GM12878 (cell line): ENCODE results near the gene IGIP. TPM values are rescaled to one million over a fixed set of nuclear protein-coding genes. Genes with fewer than 3 reads are reported as not detected.

ENCODE experiments used
- ATAC-seq: fragments of 200-7000 bp; cut with Tn5 transposase; 3 replicates; pipeline ENCODE4 v1.9.1; 2020; ENCODE audit warnings: mild to moderate bottlenecking, moderate library complexity
- BruUV-seq: library from RNA; stranded (reverse); fragments of 400-500 nt; replicated peaks from 2 replicates; lab custom pipeline; 2021; lab: Mats Ljungman, UMichigan
- CTCF ChIA-PET: fragments of 300-600 bp; sonication (Branson Sonifier 250); formaldehyde crosslinking; extraction: SDS; loops from one replicate; lab custom pipeline; 2021; ENCODE audit warnings: inconsistent platforms; lab: Yijun Ruan, JAX
- POLR2A ChIA-PET: fragments of 350-600 bp; formaldehyde crosslinking; extraction: SDS; loops from one replicate; lab custom pipeline; 2021; ENCODE audit warnings: inconsistent platforms; lab: Charles Lee
- RAD21 ChIA-PET: fragments of 300-600 bp; sonication (Branson Sonifier 250); formaldehyde crosslinking; loops from one replicate; lab custom pipeline; 2023; ENCODE audit warnings: antibody characterized with exemption; ENCODE audit not compliant: unreplicated experiment; lab: Charles Lee
- SMC1A ChIA-PET: fragments of 300-600 bp; sonication (Branson Sonifier 250); formaldehyde crosslinking; loops from one replicate; lab custom pipeline; 2023; ENCODE audit not compliant: unreplicated experiment, uncharacterized antibody; lab: Charles Lee
- DNase-seq: peaks from one replicate; pipeline ENCODE4 v3.0.0-alpha.2; 2011; ENCODE audit warnings: low read depth, low spot score
- FAIRE-seq: peaks from 3 replicates; lab custom pipeline; 2011; peaks lifted over from hg19 to GRCh38; lab: Jason Lieb, UNC
- H2AFZ ChIP-seq: 2 replicates; pipeline ENCODE4 v1.6.0; 2011; ENCODE audit warnings: low read depth, low read length, control low read depth; ENCODE audit not compliant: control insufficient read depth
- H3K27ac ChIP-seq: 2 replicates; pipeline ENCODE4 v1.5.1; 2011; ENCODE audit warnings: control low read depth; ENCODE audit not compliant: control insufficient read depth, insufficient read depth
- H3K27me3 ChIP-seq, 2 experiments: replicated peaks in 1 of 2; 2 replicates each; pipeline versions ENCODE4 v1.6.0 to v1.6.1; 2011; ENCODE audit warnings: low read length in 1 of 2; ENCODE audit not compliant: control insufficient read depth in 2 of 2, insufficient read depth in 2 of 2
- H3K36me3 ChIP-seq, 2 experiments: 2 replicates each; pipeline ENCODE4 v1.5.1; 2011; ENCODE audit warnings: low read length in 1 of 2; ENCODE audit not compliant: control insufficient read depth in 2 of 2, insufficient read depth in 2 of 2
- H3K4me1 ChIP-seq: 2 replicates; pipeline ENCODE4 v1.6.1; 2011; ENCODE audit warnings: mild to moderate bottlenecking, low read length, moderate library complexity, mixed read lengths; ENCODE audit not compliant: control insufficient read depth, insufficient read depth
- H3K4me2 ChIP-seq: 2 replicates; pipeline ENCODE4 v1.6.0; 2011; ENCODE audit warnings: control low read depth; ENCODE audit not compliant: control insufficient read depth, insufficient read depth
- H3K4me3 ChIP-seq: fragments of 200-600 bp; sonication (generic); 2 replicates; pipeline ENCODE4 v1.5.1; 2016
- H3K79me2 ChIP-seq: 2 replicates; pipeline ENCODE4 v1.6.0; 2011; ENCODE audit warnings: low read length; ENCODE audit not compliant: control insufficient read depth, insufficient read depth
- H3K9ac ChIP-seq: 2 replicates; pipeline ENCODE4 v1.8.0; 2011; ENCODE audit warnings: low read length, control low read depth, mixed read lengths; ENCODE audit not compliant: control insufficient read depth, insufficient read depth
- H3K9me3 ChIP-seq: replicated peaks from 3 replicates; pipeline ENCODE4 v1.5.1; 2011; ENCODE audit warnings: mild to moderate bottlenecking, low read length; ENCODE audit not compliant: control insufficient read depth, insufficient read depth
- H4K20me1 ChIP-seq: 2 replicates; pipeline ENCODE4 v1.6.0; 2011; ENCODE audit not compliant: control insufficient read depth, insufficient read depth
- BMI1 ChIP-seq: fragments of 450-650 bp; IDR thresholded peaks from 2 replicates; pipeline ENCODE4 v1.6.1; 2016; ENCODE audit warnings: mild to moderate bottlenecking, moderate library complexity, borderline replicate concordance
- CBX3 ChIP-seq: fragments of 200-600 bp; sonication (generic); IDR thresholded peaks from 2 replicates; pipeline ENCODE4 v1.6.1; 2016; ENCODE audit warnings: low read depth, borderline replicate concordance
- CBX5 ChIP-seq: sonication (generic); IDR thresholded peaks from 2 replicates; pipeline ENCODE4 v1.6.1; 2016; ENCODE audit warnings: low read depth, moderate library complexity, mild to moderate bottlenecking, inconsistent platforms
- HDAC2 ChIP-seq: fragments of 200-600 bp; sonication (generic); IDR thresholded peaks from 2 replicates; pipeline ENCODE4 v1.6.1; 2017
- JUNB ChIP-seq: IDR thresholded peaks from 2 replicates; pipeline ENCODE4 v1.6.1; 2016; ENCODE audit warnings: antibody characterized with exemption, mild to moderate bottlenecking
- MEF2B ChIP-seq: fragments of 450-650 bp; IDR thresholded peaks from 2 replicates; pipeline ENCODE4 v1.6.1; 2018; ENCODE audit warnings: mild to moderate bottlenecking, moderate library complexity; ENCODE audit not compliant: partially characterized antibody, poor library complexity, severe bottlenecking
- MTA2 ChIP-seq: fragments of 450-650 bp; IDR thresholded peaks from 2 replicates; pipeline ENCODE4 v1.6.1; 2016; ENCODE audit warnings: low read depth, mild to moderate bottlenecking, moderate library complexity
- RFX5 ChIP-seq: IDR thresholded peaks from 2 replicates; pipeline ENCODE4 v1.6.1; 2011; ENCODE audit warnings: low read depth, low read length, improper control_type of control experiment
- SIX5 ChIP-seq: IDR thresholded peaks from 2 replicates; pipeline ENCODE4 v1.6.1; 2011; ENCODE audit warnings: mild to moderate bottlenecking, low read depth, low read length, moderate library complexity; ENCODE audit not compliant: severe bottlenecking
- SMAD1 ChIP-seq: fragments of 450-650 bp; IDR thresholded peaks from 2 replicates; pipeline ENCODE4 v1.6.1; 2018; ENCODE audit warnings: mild to moderate bottlenecking, low read depth; ENCODE audit not compliant: partially characterized antibody
- SREBF1 ChIP-seq: IDR thresholded peaks from 2 replicates; pipeline ENCODE4 v1.6.1; 2012; ENCODE audit warnings: mild to moderate bottlenecking, low read length
- STAT3 ChIP-seq: IDR thresholded peaks from 2 replicates; pipeline ENCODE4 v1.6.1; 2011; ENCODE audit warnings: low read depth, low read length, improper control_type of control experiment
- WGBS: methylation state at CpG from one replicate; pipeline ENCODE4 v1.1.6; 2016; ENCODE audit warnings: low lambda C conversion rate; ENCODE audit not compliant: insufficient replicate concordance, insufficient coverage; ENCODE audit errors: missing lambda C conversion rate; 5-methylcytosine and 5-hydroxymethylcytosine counted together
- in situ Hi-C: fragments of 300-500 bp; cut with MboI; formaldehyde crosslinking; loops from 9 replicates; pipeline ENCODE4 v1.14.3; 2018; ENCODE audit warnings: mixed read lengths
- intact Hi-C: fragments of 100-400 bp; cut with micrococcal nuclease; formaldehyde crosslinking; loops from one replicate; pipeline ENCODE4 v1.14.2; 2022; ENCODE audit not compliant: unreplicated experiment
- polyA plus RNA-seq, 11 experiments: library from polyadenylated mRNA; depleted of rRNA in 4 of 11; unstranded in 6 of 11; stranded (reverse) in 5 of 11; fragments of >200 nt; fragmentation: Nextera tagmentation in 4 of 11; fragmentation: Illumina TruSeq in 1 of 11; extraction: Ambion mirVana in 4 of 11; extraction: Trizol in 1 of 11; gene quantifications; 1 replicate in 1 of 11; 2 replicates in 10 of 11; pipeline versions ENCODE4 v1.2.1 to v1.2.3, GENCODE V29; 2011 to 2016; ENCODE audit warnings: inconsistent platforms in 2 of 11, missing spikeins in 2 of 11, low read depth in 1 of 11
- total RNA-seq, 4 experiments: library from RNA; depleted of rRNA in 3 of 4; stranded (reverse); fragments of >200 nt in 3 of 4; fragmentation: Illumina TruSeq in 1 of 4; extraction: Trizol in 1 of 4; gene quantifications; 2 replicates each; pipeline versions ENCODE4 v1.2.1 to v1.2.3, GENCODE V29; 2013 to 2021
- TF ChIP-seq, protein P1 (sequence below): fragments of 150-350 bp; IDR thresholded peaks from 2 replicates; pipeline ENCODE4 v1.6.1; 2016; ENCODE audit warnings: low read depth, low read length

Gene IGIP
- total and polyA plus RNA-seq, 10 of the 15 experiments (the other 5 are each of a cell fraction or from before 2014, with no cell fraction given) = 0.58 to 3.3 (median 1.9) TPM

DNA sequence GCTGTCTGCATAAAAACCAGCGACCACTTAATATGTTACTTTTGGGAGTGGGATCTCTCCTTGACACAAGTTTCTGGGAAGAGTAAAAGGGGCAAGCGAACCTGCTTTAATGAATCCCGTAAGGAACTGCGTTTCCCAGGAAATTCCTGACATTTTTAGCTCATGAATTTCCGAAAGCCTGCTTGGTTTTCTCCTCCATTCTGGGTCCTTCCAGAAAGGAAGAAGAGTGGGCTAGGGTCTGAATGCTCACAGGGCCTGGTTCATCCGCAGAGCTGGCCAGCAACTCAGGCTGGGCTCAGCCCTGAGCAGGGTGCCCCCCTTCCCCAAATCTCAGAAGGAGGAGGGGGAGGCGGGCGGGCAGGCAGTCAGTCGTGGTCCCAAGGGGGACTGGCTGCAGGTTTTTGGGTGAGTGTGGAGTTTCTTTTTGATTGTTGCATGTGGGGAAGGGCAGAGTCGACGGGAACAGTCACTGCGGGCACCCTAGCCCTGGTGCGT is 13.0 kb upstream of the IGIP start:
- ChIA-PET POLR2A (interaction anchor here (0.6 to 2.6 kb wide), 5 partner anchors 9 to 58 kb away, joined by 3 to 5 read pairs (median 5); no protein-coding TSS in a partner anchor), RAD21 (interaction anchor here (0.8 to 2.3 kb wide), 6 partner anchors 9 to 40 kb away, joined by 3 to 12 read pairs (median 7); no protein-coding TSS in a partner anchor), CTCF (interaction anchor here (0.7 to 3.0 kb wide), 7 partner anchors 9 to 40 kb away, joined by 3 to 14 read pairs (median 9); no protein-coding TSS in a partner anchor), SMC1A (interaction anchor here (0.6 to 4.5 kb wide), 14 partner anchors 9 to 143 kb away, joined by 3 to 25 read pairs (median 3); no protein-coding TSS in a partner anchor)
- FAIRE-seq (no peak), ATAC-seq (peak; percentile 25), DNase-seq (no peak)
- H2AFZ ChIP-seq = no peak overlapping the region; the same call in 1 of the 2 replicates
- peak overlapping the region; percentile 100 for H3K4me2 ChIP-seq
- no peaks in the 10 kb centered on the region for H3K36me3 ChIP-seq
- intact Hi-C loops (no loop called here), in situ Hi-C loops (no loop called here)
- peaks cover 60% of the 10 kb centered on the region for H3K79me2 ChIP-seq
- H3K9me3 ChIP-seq = no peaks in the 10 kb centered on the region
- H3K4me1 ChIP-seq = peaks cover 19% of the 10 kb centered on the region
- no peaks in the 10 kb centered on the region for H3K27me3 ChIP-seq
- H3K4me3 ChIP-seq = peak overlapping the region; percentile 83
- H3K27ac ChIP-seq = no peak overlapping the region; the same call in 1 of the 2 replicates
- BruUV-seq = no TSS peak
- no peak for TF ChIP-seq SREBF1
- TF ChIP-seq STAT3 = no peak
- no peak for TF ChIP-seq RFX5
- no peak for TF ChIP-seq SMAD1
- no peak for TF ChIP-seq HDAC2
- TF ChIP-seq JUNB = 0 out of 2 replicates have a peak, but pooled peaks have one; percentile 19
- TF ChIP-seq MEF2B = peak; percentile 33
- TF ChIP-seq, protein P1, sequence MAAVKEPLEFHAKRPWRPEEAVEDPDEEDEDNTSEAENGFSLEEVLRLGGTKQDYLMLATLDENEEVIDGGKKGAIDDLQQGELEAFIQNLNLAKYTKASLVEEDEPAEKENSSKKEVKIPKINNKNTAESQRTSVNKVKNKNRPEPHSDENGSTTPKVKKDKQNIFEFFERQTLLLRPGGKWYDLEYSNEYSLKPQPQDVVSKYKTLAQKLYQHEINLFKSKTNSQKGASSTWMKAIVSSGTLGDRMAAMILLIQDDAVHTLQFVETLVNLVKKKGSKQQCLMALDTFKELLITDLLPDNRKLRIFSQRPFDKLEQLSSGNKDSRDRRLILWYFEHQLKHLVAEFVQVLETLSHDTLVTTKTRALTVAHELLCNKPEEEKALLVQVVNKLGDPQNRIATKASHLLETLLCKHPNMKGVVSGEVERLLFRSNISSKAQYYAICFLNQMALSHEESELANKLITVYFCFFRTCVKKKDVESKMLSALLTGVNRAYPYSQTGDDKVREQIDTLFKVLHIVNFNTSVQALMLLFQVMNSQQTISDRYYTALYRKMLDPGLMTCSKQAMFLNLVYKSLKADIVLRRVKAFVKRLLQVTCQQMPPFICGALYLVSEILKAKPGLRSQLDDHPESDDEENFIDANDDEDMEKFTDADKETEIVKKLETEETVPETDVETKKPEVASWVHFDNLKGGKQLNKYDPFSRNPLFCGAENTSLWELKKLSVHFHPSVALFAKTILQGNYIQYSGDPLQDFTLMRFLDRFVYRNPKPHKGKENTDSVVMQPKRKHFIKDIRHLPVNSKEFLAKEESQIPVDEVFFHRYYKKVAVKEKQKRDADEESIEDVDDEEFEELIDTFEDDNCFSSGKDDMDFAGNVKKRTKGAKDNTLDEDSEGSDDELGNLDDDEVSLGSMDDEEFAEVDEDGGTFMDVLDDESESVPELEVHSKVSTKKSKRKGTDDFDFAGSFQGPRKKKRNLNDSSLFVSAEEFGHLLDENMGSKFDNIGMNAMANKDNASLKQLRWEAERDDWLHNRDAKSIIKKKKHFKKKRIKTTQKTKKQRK = no peak
- TF ChIP-seq CBX5 = no peak
- TF ChIP-seq MTA2 = no peak
- TF ChIP-seq BMI1 = no peak
- no peak for TF ChIP-seq SIX5
- no peak for TF ChIP-seq CBX3
- WGBS = 24% methylated on average over 10 of the region's 13 CpGs
- H3K9ac ChIP-seq = no peak overlapping the region; the same call in 1 of the 2 replicates
- no peaks in the 10 kb centered on the region for H4K20me1 ChIP-seq
